Stromal cell of bone marrow (primary cell): ENCODE measurements around the gene BRPF1.
A peak's percentile ranks its signal among the peaks of the same experiment; 100 is the strongest.

Source experiments
- DNase-seq: peaks from one replicate; pipeline ENCODE4 v3.0.0-alpha.2; 2012; ENCODE audit warnings: low read depth

The BRPF1 gene

GRCh38 chr3:9701711-9702110 lies 29.8 kb upstream of the BRPF1 start:
- no peak for DNase-seq

GRCh38 chr3:9703240-9703639 lies 28.3 kb upstream of the BRPF1 start:
- no peak for DNase-seq

- DNase-seq = no peak
These were observed 27.7 kb upstream of the BRPF1 start, which contains the start of gene CPNE9 for GRCh38 chr3:9703736-9704346. Gene CPNE9 (plus strand): TSS chr3:9703833. CDS start chr3:9703997, 164 bp downstream.

DNA sequence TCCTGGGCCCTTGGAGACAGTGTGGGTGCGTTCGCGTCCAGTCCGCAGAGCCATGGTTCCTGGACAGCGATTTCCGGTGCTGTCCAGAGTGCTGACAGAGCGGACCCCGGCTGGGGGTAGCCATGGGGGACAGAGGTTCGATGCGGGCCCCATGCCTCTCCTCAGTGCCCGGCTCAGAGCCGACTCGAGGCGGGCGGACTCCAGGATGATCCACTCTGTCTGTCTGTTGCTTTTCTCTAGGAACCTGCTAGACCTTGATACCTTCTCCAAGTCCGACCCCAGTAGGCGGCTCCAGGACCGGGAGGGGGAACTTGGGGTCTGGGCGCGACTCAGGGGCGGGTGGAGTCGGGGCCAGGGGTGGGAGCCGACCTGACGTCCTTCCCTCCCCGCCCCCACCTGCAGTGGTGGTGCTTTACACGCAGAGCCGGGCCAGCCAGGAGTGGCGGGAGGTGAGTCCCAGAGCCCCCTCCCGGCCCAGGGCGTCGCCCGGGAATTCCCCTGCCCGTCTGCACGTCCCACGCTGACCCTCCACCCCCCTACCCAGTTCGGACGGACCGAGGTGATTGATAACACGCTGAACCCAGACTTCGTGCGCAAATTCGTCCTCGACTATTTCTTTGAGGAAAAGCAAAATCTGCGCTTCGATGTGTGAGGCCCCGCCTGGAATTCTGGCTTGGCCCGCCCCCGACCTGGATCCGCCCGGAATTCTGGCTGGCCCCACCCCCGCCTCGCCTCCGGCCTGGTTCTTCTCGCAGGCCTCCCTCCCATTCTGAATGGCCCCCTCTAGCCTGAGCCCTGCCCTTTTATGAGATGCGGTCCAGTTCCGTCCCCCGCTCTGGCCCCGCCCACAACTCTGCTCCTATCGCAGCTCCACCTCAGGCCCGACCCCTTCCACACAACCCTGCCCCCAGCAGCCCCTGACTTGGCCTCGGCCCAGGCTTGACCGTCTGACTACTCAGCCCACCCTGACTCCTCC lies 26.9 kb upstream of the BRPF1 start:
- DNase-seq = no peak

- no peak for DNase-seq
These were observed 21.3 kb upstream of the BRPF1 start for GRCh38 chr3:9710174-9710739.

GRCh38 chr3:9712415-9712814 lies 19.1 kb upstream of the BRPF1 start:
- DNase-seq = no peak

DNA sequence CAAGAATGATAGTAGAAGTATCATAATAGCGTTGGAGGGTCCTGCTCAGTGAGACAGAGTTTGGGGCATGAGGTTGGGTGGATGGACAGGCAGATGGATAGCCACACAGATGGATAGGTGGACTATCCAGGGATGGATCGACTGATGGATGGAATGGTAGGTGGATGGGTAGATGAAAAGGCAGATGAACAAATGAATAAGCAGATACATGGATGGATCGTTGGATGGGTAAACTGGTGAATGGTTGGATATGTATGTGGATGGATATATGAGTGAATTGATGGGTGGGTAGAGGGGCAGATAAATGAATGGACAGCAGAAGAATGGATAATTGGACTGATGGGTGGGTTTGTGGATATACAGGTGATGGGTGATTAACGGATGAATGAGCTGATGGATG lies 18.4 kb upstream of the BRPF1 start:
- no peak for DNase-seq

GRCh38 chr3:9715136-9715535 lies 16.4 kb upstream of the BRPF1 start:
- DNase-seq = no peak

GRCh38 chr3:9715764-9716437 lies 15.6 kb upstream of the BRPF1 start:
- peak; percentile 91 for DNase-seq

DNA sequence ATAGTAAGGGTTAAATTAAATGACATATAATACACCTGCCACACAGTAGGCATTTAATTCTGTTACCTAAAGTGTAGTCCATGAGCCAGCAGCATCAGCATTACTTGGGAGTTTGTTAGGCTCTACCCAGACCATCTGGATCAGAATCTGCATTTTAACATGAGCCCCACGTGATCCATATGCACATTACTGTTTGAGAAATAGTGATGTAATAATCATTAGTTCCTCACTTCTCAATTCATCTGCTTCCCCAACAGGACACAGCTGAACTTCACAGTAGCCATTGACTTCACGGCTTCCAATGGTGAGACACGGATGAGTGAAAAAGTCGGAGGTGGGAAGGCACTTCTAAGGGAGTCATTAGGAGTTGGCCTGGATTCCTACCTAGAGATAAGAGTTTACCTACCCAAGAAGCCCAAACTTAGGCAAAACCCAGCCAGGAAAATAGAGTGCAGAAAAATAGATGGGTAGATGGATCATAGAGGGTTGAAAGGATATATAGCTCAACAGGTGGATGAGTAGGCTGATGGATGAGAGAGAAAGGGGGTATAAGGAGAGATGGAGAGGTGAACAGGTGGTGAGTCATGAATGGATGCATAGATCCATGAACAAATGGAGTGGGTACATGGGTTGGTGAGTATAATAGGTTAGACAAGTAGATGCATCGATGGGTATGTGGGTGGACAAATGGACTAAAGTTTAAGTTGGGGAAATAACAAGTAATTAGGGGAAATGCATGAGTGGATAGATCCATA lies 14.6 kb upstream of the BRPF1 start:
- no peak for DNase-seq

DNA sequence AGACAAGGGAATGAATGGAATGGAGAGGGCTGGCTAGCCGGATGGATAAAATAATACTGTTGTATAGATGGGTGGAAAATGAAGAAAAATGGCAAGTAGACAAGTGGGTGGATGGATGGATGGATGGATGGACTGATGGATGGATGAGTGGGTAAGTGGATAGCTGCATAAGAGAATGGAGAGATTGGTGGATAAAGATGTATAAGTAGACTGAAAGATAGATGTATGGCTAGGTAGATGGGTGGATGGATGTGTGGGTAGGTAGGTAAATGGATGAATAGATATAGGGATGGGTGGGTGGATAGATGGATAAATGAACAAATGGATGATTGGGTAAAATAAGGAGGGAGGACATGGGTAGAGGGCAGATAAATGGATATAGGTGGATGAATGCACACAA lies 14.0 kb upstream of the BRPF1 start:
- DNase-seq = no peak

DNA sequence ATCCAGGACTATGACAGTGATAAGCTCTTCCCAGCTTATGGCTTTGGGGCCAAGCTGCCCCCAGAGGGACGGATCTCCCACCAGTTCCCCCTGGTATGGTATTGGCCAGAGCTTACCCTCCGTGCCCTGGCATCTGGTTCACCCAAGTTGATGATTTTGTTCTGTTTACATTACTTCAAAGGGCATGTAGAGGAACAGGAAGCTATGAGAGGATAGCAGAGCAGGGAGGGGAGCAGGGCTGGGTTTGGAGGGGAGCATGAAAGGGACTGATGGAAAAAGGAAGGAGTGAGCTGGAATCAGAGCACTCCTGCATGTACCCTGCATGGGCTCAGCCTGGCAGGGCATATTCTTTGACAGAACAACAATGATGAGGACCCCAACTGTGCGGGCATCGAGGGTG lies 13.4 kb upstream of the BRPF1 start:
- DNase-seq = no peak

- DNase-seq = no peak
These were observed 10.4 kb upstream of the BRPF1 start for GRCh38 chr3:9721015-9721699.

DNA sequence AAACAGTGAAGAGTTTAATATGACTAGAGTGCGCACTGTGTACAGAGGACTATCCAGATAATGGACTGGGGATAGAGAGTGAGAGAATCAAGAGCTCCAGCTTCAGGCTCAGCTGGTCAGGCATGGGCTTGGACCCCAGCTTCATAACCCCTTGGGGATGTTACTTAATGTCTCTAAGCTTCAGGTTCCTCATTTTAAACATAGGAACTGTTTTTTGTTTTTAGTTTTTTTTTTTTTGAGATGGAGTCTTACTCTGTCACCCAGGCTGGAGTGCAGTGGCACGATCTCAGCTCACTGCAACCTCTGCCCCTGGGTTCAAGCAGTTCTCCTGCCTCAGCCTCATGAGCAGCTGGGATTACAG lies 9.9 kb upstream of the BRPF1 start:
- no peak for DNase-seq

DNA sequence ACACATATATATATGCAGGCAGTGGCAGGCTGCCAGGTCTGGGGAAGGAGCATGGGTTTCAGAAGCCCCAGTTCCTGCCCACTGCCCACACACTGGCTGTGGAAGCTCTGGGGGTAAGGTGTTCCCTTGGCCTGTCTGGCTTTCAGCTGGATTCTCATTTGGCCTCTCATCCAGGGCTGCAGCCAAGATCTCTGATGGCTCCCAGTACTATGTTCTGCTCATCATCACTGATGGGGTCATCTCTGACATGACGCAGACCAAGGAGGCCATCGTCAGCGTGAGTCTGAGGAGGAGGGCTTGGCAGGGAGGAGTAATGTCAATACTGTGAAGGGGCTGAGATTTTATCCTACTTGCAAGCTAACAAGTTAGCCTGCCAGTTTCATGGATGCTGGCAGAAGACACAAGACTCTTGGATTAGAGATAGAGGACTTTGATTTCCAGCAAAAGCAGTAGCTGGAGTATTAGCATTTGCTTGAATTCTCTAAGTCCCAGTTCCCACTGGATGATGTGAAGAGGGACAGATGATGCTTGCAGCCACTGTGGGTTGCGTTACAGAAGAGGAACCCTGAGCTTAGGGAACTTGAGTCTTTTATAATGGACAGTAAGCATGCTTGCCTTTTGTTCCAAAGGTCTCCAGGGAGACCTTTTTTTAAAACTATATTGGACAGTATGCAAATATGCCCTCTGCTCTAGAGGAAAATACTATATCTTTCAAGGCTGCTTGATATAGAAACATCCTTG lies 5.6 kb upstream of the BRPF1 start:
- no peak for DNase-seq

GRCh38 chr3:9727041-9727595 lies 4.4 kb upstream of the BRPF1 start:
- DNase-seq = no peak

DNA sequence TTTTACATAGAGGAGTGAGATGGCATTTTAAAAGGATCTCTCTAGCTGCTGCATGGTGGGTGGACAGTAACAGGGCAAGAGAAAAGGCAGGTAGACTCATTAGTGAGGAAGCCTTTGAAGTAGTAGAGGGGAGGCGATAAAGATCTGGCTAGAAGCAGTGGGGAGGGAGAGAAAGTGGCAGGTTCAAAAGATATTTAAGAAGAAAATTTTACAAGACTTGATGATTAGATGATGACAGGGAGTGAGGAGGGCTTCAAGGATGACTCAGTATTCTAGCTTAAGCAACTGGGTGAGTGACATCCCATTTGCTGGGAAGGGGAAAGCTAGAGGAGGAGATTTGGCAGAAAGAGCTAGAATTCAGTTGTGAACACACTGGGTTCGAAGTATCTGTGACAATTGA lies 3.8 kb upstream of the BRPF1 start:
- no peak for DNase-seq

DNA sequence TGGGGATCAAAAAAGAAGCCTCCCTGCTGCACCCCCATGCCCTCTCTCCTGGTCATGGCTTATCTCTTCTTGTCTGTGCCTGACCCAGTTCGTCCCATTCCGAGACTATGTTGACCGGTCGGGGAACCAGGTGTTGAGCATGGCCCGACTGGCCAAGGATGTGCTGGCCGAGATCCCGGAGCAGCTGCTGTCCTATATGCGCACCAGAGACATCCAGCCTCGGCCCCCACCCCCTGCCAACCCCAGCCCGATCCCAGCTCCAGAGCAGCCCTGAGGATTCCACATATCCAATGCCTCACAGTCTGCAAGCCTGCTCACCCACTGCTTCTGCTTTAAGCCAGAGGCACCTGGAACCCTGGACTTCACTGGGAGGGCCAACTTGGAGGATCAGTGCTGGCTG lies 2.1 kb upstream of the BRPF1 start:
- DNase-seq = no peak

DNA sequence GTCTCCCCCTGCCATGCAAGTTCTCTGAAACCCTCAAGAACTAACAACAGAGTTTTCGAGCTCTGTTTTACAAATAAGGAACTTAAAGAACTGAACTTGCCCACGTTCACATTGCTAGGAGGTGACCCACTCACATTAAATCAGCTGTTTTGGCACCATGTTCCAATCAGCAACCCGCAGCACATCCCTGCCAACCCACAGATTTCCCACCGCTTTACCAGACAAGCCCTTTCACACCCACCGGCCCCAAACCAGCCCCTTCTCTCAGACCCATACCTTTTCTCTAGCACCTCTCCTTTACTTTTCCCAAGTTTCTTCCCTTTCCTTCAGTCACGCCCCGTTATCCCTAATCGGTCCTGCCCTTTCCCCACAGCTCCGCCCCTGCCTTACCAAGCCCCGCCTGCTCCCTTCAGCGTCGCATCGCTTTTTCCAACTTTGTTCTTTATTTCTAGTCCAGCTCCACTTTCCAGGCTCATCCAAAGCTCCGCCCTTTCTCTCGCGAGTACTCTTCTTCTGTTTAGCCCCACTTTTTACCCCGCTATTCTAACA lies 804 bp upstream of the BRPF1 start:
- DNase-seq = no peak
